Body of pancreas (tissue), 4 donors: ENCODE data around the gene MAD1L1. TPM values are rescaled to one million over a fixed set of nuclear protein-coding genes. Genes with fewer than 3 reads are reported as not detected.

Experiments
- ATAC-seq: fragments of 150-250 bp; one replicate; pipeline ENCODE4 v1.9.1; 2016
- DNase-seq, 4 donors: peaks; one replicate each; pipeline ENCODE4 v3.0.0-alpha.2; 2019
- H3K27ac ChIP-seq, 4 donors: fragments of 200-600 bp; sonication (generic); 1 replicate in 3 of 4; 2 replicates in 1 of 4; pipeline versions ENCODE4 v1.5.1 to v1.6.1; 2016 to 2019; ENCODE audit warnings: mild to moderate bottlenecking in 1 of 4, mixed read lengths in 1 of 4, moderate library complexity in 1 of 4
- H3K27me3 ChIP-seq, 2 donors: fragments of 200-600 bp; sonication (generic); one replicate each; pipeline ENCODE4 v1.6.0; 2016; ENCODE audit warnings: mild to moderate bottlenecking in 1 of 2
- H3K36me3 ChIP-seq, 2 donors: fragments of 200-600 bp; sonication (generic); replicated peaks in 1 of 2; 2 replicates each; pipeline ENCODE4 v1.5.1; 2016; ENCODE audit warnings: low read depth in 2 of 2; ENCODE audit not compliant: insufficient read depth in 1 of 2
- H3K4me1 ChIP-seq: fragments of 200-600 bp; sonication (generic); one replicate; pipeline ENCODE4 v1.6.0; 2016
- H3K4me3 ChIP-seq, 2 donors: fragments of 200-600 bp; sonication (generic); 1 replicate in 1 of 2; 2 replicates in 1 of 2; pipeline ENCODE4 v1.5.1; 2016 to 2019
- H3K9me3 ChIP-seq, 3 donors: fragments of 200-600 bp; sonication (generic); 1 replicate in 2 of 3; 2 replicates in 1 of 3; pipeline ENCODE4 v1.5.1; 2016
- CTCF ChIP-seq, 7 experiments: fragments of 450-650 bp in 4 of 7; fragments of 200-600 bp in 3 of 7; sonication (generic) in 3 of 7; IDR thresholded peaks; one replicate each; pipeline ENCODE4 v1.5.1; 2016 to 2019; ENCODE audit warnings: antibody characterized with exemption in 7 of 7
- POLR2A ChIP-seq, 3 donors: fragments of 450-650 bp; IDR thresholded peaks; one replicate each; pipeline ENCODE4 v1.6.1; 2016; ENCODE audit warnings: antibody characterized with exemption in 3 of 3, mild to moderate bottlenecking in 2 of 3
- WGBS, 2 donors: methylation state at CpG; one replicate each; pipeline ENCODE4 v1.1.5; 2017; 5-methylcytosine and 5-hydroxymethylcytosine counted together
- intact Hi-C: fragments of 100-400 bp; cut with DNase I; formaldehyde crosslinking; loops from one replicate; pipeline ENCODE4 v1.15.1; 2023
- total RNA-seq, 2 donors: library from RNA; depleted of rRNA; stranded (reverse); fragments of >200 nt; gene quantifications; one replicate each; pipeline ENCODE4 v1.1.0, GENCODE V29; 2016

MAD1L1 gene
- total RNA-seq, 2 donors from 2014 or later, result 14.0 to 66.9 TPM

- Histone ChIP-seq H3K27ac (no peak overlapping the region), H3K9me3 (no peaks in the 10 kb centered on the region), H3K36me3 (peaks cover 0 to 7% of the 10 kb centered on the region in 2 donors), H3K27me3 (no peaks in the 10 kb centered on the region), H3K4me3 (no peak overlapping the region), H3K4me1 (no peaks in the 10 kb centered on the region)
- ATAC-seq (no peak), DNase-seq (no peak)
- WGBS, 2 donors, result 82 to 89% methylated on average over 14 to 15 of the region's 15 CpGs
- TF ChIP-seq POLR2A (IDR thresholded peaks at IDR 0.05) (no peak), CTCF (IDR thresholded peaks at IDR 0.05) (no peak)
- intact Hi-C loops, result no loop called here
Observed at GRCh38 chr7:2211259-2211880, 21.4 kb downstream of the MAD1L1 start.

GRCh38 chr7:2210551-2211258, 22.0 kb downstream of the MAD1L1 start:
- no peaks in the 10 kb centered on the region for H3K27me3 ChIP-seq
- no peak for TF ChIP-seq POLR2A (IDR thresholded peaks at IDR 0.05)
- no peak for TF ChIP-seq CTCF (IDR thresholded peaks at IDR 0.05)
- WGBS, 2 donors, result 85 to 90% methylated on average over 13 to 30 of the region's 30 CpGs
- peaks cover 0 to 6% of the 10 kb centered on the region in 2 donors for H3K36me3 ChIP-seq
- no peak for ATAC-seq
- no peak overlapping the region for H3K27ac ChIP-seq
- DNase-seq, result no peak
- H3K9me3 ChIP-seq, result no peaks in the 10 kb centered on the region
- H3K4me1 ChIP-seq, result no peaks in the 10 kb centered on the region
- intact Hi-C loops, result no loop called here
- H3K4me3 ChIP-seq, result no peak overlapping the region

GRCh38 chr7:2209961-2210323, 22.8 kb downstream of the MAD1L1 start:
- WGBS, 2 donors, result 90 to 91% methylated on average over 8 of the region's 8 CpGs
- H3K27me3 ChIP-seq, result no peaks in the 10 kb centered on the region
- no peaks in the 10 kb centered on the region for H3K9me3 ChIP-seq
- H3K36me3 ChIP-seq, result peaks cover 0 to 3% of the 10 kb centered on the region in 2 donors
- no peak for ATAC-seq
- TF ChIP-seq POLR2A (IDR thresholded peaks at IDR 0.05), result no peak
- H3K4me3 ChIP-seq, result no peak overlapping the region
- intact Hi-C loops, result loop anchor here (10.0 kb wide), 1 partner anchor 545 kb away; no protein-coding TSS in a partner anchor
- no peak for DNase-seq
- no peak overlapping the region for H3K27ac ChIP-seq
- H3K4me1 ChIP-seq, result no peaks in the 10 kb centered on the region

GRCh38 chr7:2209146-2209960, 23.4 kb downstream of the MAD1L1 start:
- H3K27ac ChIP-seq, result no peak overlapping the region
- DNase-seq (peak; percentile 40 to 63 (median 46)), ATAC-seq (peak; percentile 33)
- WGBS, 2 donors, result 63 to 74% methylated on average over 5 to 21 of the region's 21 CpGs
- H3K4me3 ChIP-seq, result no peak overlapping the region
- peaks cover 0 to 3% of the 10 kb centered on the region in 2 donors for H3K36me3 ChIP-seq
- no peaks in the 10 kb centered on the region for H3K9me3 ChIP-seq
- no peaks in the 10 kb centered on the region for H3K4me1 ChIP-seq
- TF ChIP-seq POLR2A (IDR thresholded peaks at IDR 0.05), result no peak
- TF ChIP-seq CTCF (IDR thresholded peaks at IDR 0.05), result peak in 6 of 7 experiments; percentile 22 to 52 (median 44)
- H3K27me3 ChIP-seq, result no peaks in the 10 kb centered on the region
- intact Hi-C loops, result loop anchor here (10.0 kb wide), 1 partner anchor 545 kb away; no protein-coding TSS in a partner anchor

GRCh38 chr7:2208712-2209111, 24.0 kb downstream of the MAD1L1 start:
- H3K36me3 ChIP-seq, result peaks cover 0 to 3% of the 10 kb centered on the region in 2 donors
- 91 to 92% methylated on average over 16 of the region's 16 CpGs for WGBS, 2 donors
- H3K4me1 ChIP-seq, result no peaks in the 10 kb centered on the region
- no peaks in the 10 kb centered on the region for H3K27me3 ChIP-seq
- ATAC-seq (no peak), DNase-seq (no peak)
- TF ChIP-seq POLR2A (IDR thresholded peaks at IDR 0.05), result no peak
- TF ChIP-seq CTCF (IDR thresholded peaks at IDR 0.05), result no peak
- H3K27ac ChIP-seq, result no peak overlapping the region
- no peaks in the 10 kb centered on the region for H3K9me3 ChIP-seq
- no peak overlapping the region for H3K4me3 ChIP-seq
- intact Hi-C loops, result loop anchor here (10.0 kb wide), 1 partner anchor 544 kb away; no protein-coding TSS in a partner anchor
